HT1080 (cell line): Measurements from ENCODE around the gene TTLL5. TPM values are rescaled to one million over a fixed set of nuclear protein-coding genes. Genes with fewer than 3 reads are reported as not detected.

Experiments used
- DNase-seq: peaks from one replicate; pipeline ENCODE4 v3.0.0-alpha.2; 2015; ENCODE audit warnings: low read depth
- total RNA-seq: library from RNA; depleted of rRNA; stranded (reverse); fragments of >200 nt; shearing (Covaris generic); gene quantifications from 2 replicates; pipeline ENCODE4 v1.2.3, GENCODE V29; 2014

Gene TTLL5
- total RNA-seq, 1 experiment from 2014 or later: 33.2 TPM

GRCh38 chr14:75700295-75700694 is 39.2 kb downstream of the TTLL5 start:
- DNase-seq: no peak

GRCh38 chr14:75702122-75702521 is 41.1 kb downstream of the TTLL5 start:
- DNase-seq: no peak

DNA sequence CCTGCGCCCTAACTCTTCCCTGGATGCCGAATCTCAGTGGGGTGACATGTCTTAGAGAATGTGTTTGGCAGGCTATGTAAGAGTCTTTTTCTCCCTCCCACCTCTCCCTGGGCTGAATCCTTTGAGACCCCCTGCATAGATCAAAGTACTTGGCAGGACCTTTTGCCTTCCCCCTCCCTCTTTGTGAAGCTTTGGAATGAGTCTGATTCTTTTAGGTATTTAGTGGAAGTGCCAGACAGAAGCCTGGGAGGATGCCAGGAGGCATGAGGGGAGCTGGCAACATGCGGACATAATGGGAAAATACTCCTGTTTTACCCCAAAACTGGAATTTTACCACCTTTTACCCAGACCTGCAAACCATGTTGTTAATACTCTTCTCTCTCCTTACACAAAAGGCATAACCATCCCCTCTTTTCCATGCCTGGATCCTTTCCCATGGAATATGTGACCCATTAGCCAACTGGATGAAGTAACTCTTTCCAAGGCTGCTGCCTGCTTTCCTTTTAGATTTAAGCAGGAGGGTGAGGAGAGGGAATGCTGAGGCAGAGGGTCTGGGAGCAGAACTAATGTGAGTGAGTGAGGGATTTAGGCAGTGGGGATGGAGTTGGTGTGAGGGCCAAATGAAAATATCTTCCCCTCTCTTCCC is 41.7 kb downstream of the TTLL5 start:
- DNase-seq: no peak

DNA sequence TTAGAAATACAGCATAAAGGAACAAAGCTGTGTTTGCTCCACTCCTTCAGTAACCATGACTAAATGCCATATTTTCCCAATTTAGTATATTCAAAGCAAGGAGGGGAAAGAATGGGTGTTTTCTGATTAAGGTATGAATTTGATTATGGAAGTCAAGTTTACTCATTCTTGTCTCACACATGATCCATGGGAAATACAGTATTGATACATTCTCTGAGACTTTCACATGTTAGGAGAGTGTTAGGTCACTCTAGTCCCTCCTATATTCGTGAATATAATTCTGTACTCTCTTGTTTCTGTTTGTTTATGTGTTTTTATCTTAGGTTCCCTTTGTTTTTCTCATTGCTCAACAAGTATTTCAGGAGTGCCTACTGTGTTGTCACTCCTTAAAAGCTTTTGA is 42.4 kb downstream of the TTLL5 start:
- DNase-seq: no peak

DNA sequence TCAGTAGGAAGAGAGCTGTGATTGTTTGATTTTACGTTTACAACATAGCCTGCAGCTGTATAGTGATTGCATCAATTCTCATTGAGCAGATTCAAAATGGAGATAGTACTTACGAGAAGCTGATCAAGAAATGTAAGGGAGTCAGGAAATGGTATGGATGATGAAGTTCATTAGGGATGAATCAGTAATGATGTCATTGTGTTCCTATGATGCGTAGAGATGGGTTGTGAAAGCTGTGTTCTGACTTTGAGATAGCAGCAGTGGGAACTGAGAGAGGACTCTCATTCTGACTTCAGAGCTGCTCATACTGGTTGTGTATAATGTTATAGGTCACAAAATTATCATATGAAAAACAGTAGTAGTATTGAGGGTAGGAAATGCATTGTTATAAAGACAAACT is 44.0 kb downstream of the TTLL5 start:
- no peak for DNase-seq

GRCh38 chr14:75709207-75709812 is 48.3 kb downstream of the TTLL5 start:
- peak; percentile 67 for DNase-seq

- peak; percentile 56 for DNase-seq
These were observed 50.2 kb downstream of the TTLL5 start for GRCh38 chr14:75711105-75711795.

DNA sequence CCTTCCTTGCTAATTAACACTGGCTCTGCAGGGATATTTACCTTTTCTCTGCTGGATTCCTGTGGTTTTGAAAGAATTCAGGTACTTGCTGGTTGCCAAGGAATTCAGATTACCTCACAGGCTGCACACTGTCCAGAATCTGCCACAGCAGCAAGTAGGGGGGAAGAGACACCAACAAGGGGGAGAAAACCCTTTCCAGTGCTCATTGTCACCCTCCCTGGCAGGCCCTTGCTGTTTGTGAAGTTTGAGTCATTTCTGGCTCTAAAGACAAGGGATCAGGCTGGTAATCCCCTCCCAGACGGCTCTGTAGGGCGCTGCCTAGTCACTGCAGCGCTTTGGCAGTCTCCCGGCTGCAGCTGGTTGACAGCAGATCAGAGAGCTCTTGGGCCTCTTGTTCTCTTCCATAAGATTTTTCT is 50.8 kb downstream of the TTLL5 start:
- peak; percentile 97 for DNase-seq

- DNase-seq: peak; percentile 26
These were observed 53.9 kb downstream of the TTLL5 start for GRCh38 chr14:75714991-75715390.

GRCh38 chr14:75715926-75716780 is 55.1 kb downstream of the TTLL5 start:
- DNase-seq: peak; percentile 15

- DNase-seq: no peak
These were observed 56.7 kb downstream of the TTLL5 start for GRCh38 chr14:75717729-75718128.

GRCh38 chr14:75718199-75718598 is 57.2 kb downstream of the TTLL5 start:
- no peak for DNase-seq

DNA sequence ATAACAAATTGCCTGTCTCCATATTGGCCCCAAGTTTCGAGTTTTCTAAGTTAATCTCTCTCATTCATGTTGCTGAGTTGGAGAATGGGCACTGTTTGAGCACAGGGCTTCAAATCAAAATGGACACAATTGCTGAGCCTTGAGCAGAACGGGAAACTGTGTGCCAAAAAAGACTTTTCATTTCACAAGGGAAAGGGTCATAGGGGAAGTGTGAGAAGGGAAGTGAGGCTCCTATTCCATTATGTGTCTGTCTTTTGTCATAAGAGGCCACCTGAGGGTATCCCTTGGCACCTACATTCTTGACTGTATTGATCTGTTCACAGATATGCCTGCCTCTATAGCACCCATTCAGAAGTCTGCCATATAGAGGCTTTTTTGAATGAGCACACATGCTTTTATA is 59.1 kb downstream of the TTLL5 start:
- DNase-seq: no peak

GRCh38 chr14:75720842-75721498 is 59.9 kb downstream of the TTLL5 start:
- no peak for DNase-seq

- no peak for DNase-seq
These were observed 62.7 kb downstream of the TTLL5 start for GRCh38 chr14:75723716-75724115.

GRCh38 chr14:75724414-75725204 is 63.6 kb downstream of the TTLL5 start:
- no peak for DNase-seq

- DNase-seq: peak; percentile 39
These were observed 64.4 kb downstream of the TTLL5 start for GRCh38 chr14:75725481-75725880.

- no peak for DNase-seq
These were observed 65.3 kb downstream of the TTLL5 start for GRCh38 chr14:75726321-75726720.

DNA sequence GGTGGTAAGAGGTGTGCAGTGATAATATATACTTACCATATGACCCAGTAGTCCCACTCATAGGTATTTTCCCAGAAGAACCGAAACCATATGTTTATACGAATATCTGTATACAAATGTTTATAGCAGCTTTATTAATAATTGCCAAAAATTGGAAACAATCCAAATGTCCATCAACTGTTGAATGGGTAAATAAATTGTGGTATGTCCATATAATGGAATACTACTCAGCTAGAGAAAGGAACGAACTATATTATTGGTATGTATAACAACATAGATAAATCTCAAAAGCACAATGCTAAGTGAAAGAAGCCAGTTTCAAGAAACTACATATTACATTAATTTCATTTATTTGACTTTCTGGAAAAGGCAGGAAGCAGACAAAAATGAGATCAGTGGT is 66.1 kb downstream of the TTLL5 start:
- DNase-seq: no peak

GRCh38 chr14:75732888-75733287 is 71.8 kb downstream of the TTLL5 start:
- no peak for DNase-seq
